ENCODE measurements around the gene KRTCAP3.

- TF ChIP-seq NR3C1 (IDR thresholded peaks at IDR 0.05) = no peak
- no peak for TF ChIP-seq HOXA7 (CRISPR knock-in tag; IDR thresholded peaks at IDR 0.05)
- no peak for TF ChIP-seq EHMT2 (IDR thresholded peaks at IDR 0.05; ENCODE audit: low read depth)
- TF ChIP-seq, protein P1, sequence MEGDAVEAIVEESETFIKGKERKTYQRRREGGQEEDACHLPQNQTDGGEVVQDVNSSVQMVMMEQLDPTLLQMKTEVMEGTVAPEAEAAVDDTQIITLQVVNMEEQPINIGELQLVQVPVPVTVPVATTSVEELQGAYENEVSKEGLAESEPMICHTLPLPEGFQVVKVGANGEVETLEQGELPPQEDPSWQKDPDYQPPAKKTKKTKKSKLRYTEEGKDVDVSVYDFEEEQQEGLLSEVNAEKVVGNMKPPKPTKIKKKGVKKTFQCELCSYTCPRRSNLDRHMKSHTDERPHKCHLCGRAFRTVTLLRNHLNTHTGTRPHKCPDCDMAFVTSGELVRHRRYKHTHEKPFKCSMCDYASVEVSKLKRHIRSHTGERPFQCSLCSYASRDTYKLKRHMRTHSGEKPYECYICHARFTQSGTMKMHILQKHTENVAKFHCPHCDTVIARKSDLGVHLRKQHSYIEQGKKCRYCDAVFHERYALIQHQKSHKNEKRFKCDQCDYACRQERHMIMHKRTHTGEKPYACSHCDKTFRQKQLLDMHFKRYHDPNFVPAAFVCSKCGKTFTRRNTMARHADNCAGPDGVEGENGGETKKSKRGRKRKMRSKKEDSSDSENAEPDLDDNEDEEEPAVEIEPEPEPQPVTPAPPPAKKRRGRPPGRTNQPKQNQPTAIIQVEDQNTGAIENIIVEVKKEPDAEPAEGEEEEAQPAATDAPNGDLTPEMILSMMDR (IDR thresholded peaks at IDR 0.05) = no peak
- TF ChIP-seq KDM5A (IDR thresholded peaks at IDR 0.05) = no peak
- TF ChIP-seq JUN (IDR thresholded peaks at IDR 0.05) = peak in 1 of 2 experiments; percentile 59; a peak in 1 of 5 replicates
- TF ChIP-seq, protein P2, sequence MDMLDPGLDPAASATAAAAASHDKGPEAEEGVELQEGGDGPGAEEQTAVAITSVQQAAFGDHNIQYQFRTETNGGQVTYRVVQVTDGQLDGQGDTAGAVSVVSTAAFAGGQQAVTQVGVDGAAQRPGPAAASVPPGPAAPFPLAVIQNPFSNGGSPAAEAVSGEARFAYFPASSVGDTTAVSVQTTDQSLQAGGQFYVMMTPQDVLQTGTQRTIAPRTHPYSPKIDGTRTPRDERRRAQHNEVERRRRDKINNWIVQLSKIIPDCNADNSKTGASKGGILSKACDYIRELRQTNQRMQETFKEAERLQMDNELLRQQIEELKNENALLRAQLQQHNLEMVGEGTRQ (IDR thresholded peaks at IDR 0.05) = 0 out of 2 replicates have a peak, but pooled peaks have one; percentile 17
Observed at GRCh38 chr2:27489498-27490397, 47.6 kb downstream of the KRTCAP3 start, which contains the start of gene IFT172.
